Esophagus mucosa (tissue), 1 donor: Measurements from ENCODE around the gene DIPK1C. TPM values are rescaled to one million over a fixed set of nuclear protein-coding genes. Genes with fewer than 3 reads are reported as not detected.

Experiments
- ATAC-seq: fragments of 200-7000 bp; cut with Tn5 transposase; one replicate; pipeline ENCODE4 v1.9.1; 2020
- total RNA-seq: library from RNA; stranded (reverse); gene quantifications from one replicate; pipeline ENCODE4 v1.2.4, GENCODE V29; 2023
- donor health status: DM: yes; HTN: yes; CAD: no.

Gene DIPK1C
- total RNA-seq, 1 donor from 2014 or later: not detected

DNA sequence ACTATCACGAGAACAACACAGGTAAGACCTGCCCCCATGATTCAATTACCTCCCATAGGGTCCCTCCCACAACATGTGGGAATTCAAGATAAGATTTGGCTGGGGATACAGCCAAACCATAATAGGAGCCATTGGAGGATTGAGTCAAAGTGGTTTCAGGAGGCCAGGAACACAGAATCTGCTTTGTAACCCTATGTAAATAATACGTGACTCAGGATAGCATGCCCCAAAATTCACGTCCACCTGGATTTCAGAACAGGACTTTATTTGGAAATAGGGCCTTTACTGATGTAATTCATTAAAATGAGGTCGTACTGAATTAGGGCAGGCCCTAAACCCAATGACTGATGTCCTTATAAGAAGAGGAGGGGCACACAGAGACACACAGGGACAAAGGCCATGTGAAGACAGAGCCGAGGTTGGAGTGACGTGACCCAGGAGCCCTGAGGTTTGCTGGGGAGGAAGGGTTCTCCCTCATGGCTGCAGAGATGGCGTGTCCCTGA is 23.1 kb upstream of the DIPK1C start:
- no peak for ATAC-seq

DNA sequence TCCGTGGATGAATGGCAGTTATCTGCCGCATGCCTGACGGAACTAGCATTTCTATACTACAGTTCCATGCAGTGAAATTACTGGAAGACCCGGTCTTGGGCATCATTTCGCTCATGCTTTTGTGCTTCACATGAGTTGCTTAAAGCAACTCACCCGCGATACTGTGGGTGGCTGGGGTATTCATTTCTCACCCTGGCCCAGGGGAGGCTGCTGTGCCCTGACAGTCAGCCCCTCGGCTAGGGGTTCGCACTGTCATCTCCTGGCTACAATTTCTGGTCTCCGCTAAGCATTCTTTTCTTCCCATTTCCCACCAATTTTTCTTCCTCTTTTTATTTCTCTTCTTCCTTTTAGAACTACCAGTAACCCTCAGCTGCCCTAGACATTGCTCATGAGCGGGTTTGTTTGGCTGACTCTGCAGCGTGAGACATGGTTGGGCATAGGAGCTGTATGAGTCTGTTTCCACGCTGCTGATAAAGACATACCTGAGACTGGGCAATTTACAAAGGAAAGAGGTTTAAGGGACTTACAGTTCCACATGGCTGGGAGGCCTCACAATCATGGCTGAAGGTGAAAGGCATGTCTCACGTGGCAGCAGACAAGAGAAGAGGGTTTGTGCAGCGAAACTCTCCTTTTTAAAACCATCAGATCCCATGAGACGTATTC is 22.5 kb upstream of the DIPK1C start:
- no peak for ATAC-seq

DNA sequence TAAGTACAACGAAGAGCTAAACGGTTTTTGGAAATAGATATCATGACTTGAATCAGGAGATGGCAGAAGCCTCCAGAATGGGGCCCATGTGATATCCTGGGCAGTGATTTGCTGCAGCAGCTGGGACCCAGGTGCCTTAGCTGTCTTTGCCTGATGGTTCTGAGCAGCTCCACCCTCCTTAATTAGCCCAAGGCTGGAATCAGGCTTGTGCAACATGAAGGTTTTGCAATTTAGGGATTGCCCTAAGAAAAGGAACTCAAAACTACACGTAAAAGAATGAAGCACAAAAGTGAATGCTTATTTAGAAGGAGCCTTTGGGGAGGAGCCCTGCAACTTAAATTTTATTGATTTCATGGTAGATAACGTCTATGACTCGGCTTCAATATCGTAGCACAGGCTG is 21.8 kb upstream of the DIPK1C start:
- peak; percentile 81 for ATAC-seq

DNA sequence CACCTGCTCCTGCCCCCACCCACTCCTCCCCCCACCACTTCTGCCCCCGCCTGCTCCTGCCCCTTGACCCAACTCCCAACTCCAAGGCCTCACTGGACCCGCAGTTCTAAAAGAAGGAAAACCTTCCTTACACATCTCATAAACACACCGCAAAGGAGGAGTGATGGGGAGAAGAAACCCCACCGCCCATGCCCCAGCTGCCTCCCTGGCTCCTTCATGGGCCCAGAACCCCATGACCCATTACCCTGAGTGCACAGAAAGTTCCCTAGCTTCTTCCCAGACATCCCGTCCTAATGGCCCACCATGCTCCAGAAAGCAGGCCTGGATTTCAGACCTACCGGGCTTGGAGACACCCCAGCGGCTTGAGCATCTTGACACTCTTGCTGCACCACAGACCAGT is 21.2 kb upstream of the DIPK1C start:
- no peak for ATAC-seq

DNA sequence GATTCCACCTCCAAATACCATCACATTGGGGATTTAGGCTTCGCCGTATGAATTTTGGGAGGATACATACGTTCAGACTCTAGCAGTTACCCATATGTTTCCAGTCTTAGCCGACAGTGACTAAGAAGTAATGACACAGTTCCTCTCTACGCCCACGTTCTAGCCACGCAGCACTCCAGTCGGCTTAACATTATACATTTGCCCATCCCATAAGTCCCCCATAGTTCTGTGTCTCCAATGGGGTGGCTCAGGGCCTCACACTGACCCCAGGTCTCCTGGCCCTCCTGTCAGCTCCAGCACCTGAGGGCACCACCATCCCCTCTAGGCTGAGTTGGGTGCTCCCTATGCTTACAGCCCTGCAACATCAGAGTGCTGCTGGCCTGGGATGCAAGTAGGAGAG is 20.7 kb upstream of the DIPK1C start:
- no peak for ATAC-seq

DNA sequence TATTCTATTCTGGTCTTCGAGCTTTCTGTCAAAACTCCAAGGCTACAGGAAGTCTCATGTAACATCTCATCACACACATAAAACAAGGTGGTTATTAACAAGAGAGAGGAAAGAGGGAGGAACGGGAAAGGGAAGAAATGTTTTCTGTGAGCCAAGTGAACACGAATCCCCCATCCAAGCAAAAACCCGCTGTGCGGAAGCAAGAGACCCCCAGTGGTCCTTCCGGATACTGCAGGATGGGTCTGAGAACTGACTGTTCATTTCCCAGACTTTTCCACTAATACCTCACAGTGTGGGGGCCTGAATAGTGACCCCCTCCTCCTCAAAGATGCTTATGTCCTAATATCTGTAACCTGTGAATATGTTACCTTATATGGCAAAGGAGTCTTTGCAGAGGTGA is 19.0 kb upstream of the DIPK1C start:
- no peak for ATAC-seq

DNA sequence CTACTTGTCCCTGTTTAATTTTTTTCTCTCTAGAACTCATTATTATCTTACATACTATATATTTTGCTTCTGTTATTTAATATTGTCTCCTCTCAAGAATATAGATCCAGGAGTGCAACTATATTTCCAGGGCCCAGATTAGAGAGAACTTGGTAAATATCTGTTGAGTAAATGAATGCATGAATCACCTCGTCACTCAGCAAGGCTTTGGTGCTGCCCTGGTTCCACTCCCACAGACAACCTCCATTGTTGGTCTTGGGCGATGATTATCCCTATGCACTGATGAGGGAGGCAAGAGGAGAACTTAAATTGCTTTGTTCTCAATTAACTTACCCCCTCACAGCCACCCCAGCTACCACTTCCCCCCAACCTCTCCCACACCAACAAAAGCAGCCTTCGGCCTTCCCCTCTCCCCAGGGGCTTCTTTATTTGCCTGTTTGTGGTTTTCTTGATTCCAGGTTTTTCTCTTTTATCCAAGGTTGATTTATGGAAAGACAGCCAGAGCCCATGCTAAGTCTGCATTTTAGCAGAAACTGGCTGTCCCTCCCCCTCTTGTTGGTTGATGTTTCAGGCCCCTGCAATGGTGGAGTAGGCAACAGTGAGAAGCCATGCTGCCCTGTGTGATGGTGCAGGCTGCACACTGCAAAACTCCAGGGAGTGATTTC is 17.0 kb upstream of the DIPK1C start:
- no peak for ATAC-seq

DNA sequence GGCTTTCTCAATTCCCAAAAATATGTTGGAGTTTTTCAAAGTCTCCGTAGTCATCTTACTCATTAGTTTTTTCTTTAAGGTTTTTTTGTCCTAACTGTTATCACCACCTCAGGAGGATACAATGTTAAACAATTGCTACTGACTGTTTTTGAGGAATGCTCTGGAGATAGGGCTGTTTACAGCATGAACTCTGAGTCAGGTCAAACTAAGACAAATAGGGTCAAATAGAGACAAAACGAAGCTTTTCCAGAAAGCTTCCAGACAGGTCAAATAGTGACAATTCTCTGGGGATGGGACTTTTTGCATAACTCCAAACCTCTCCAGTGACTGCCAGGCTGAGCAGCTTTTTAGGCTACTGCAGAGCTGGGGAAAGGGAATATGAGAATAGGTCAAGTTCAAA is 15.2 kb upstream of the DIPK1C start:
- ATAC-seq: no peak

DNA sequence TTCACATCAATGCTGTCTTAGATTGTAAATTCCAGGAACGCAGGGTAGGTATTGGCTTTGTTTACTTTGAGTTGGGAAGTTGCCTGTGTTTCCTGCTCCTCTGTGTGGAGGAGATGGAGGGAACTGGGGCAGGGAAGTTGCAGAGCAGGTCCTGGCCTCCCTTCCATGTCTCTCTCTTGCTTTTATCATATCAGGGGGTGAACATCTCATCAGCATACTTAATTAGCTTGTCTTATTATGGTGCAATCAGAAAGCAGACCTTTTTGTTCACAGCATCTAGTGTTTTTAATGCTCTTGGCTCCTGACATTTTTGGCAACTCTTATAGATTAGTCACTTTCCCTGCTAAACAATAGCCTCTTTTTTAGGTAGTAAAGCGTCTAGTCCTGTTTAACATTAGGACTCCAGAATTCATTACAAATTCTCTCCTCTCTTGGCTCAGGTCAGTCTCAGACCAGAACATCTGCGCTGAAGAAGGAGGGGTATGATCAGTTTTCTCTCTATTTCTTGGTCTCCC is 11.5 kb upstream of the DIPK1C start:
- ATAC-seq: peak; percentile 81

DNA sequence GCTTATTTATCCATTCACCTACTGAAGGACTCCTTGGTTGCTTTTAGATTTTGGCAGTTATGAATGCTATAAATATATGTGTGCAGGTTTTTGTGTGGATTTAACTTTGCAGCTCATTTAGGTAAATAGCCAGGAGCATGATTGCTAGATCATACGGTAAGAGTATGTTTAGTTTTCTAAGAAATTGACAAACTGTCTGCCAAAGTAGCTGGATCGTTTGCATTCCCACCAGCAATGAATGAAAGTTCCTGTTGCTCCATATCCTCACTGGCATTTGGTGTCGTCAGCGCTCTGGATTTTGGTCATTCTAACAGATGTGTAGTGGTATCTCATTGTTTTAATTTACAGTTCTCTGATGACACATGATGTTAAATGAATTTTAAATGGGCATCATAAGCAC is 8.7 kb upstream of the DIPK1C start:
- no peak for ATAC-seq

DNA sequence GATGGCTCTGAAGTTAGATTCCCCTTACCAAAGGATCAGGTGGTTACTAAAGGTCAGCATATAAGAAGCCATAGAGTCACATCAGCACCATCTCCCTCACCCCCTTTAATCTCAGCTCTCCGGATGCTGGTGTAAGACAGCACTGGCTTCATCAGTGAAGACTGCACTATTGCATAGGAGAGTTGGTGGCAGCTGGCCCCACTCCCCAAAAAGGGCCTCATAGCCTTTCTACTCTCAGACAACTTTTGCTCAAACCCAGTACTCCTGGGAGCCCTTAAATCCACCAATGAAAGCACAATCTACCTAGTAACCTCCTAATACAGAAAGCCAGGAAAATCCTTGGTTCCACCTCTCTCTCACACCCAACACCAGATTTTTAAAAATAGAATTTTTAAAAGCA is 6.9 kb upstream of the DIPK1C start:
- ATAC-seq: no peak

DNA sequence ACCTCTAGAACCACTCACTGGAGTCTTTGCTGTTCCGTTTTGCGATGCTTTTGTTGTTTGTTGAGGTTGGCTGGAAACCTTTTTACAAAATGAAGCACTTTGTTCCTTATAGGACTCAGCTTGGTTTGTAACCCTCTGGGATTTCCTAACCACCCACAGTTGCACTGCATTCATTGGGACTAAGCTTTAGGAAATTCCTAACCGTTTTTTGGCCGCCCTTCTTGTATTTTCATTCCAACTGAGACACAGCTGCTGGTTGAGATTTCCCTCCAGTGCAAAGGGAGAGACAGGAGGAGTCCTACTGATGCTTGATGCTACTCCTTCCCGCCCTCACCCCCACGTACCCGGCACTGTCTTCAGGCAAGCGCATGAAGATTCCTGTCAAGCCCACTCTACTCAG is 6.1 kb upstream of the DIPK1C start:
- no peak for ATAC-seq

DNA sequence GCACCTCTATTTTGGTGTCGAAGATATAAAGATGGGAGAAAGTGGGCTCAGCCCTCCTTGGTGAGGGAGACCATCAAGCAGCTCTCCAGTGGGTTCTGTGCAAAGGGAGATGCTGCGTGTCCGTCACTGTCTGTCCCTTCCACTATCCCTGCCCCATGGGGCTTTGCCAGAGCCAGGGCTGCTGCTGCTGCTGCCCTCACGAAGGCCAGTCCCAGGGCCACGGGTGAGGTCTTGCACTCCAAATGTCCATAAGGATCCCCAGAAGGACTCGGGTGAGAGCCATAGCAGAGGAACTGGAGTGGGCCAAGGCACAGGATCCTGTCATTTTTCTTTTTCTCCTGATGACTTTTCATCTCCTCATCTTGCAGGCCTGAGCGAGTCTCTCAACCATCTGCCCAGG is 3.7 kb upstream of the DIPK1C start:
- ATAC-seq: no peak

DNA sequence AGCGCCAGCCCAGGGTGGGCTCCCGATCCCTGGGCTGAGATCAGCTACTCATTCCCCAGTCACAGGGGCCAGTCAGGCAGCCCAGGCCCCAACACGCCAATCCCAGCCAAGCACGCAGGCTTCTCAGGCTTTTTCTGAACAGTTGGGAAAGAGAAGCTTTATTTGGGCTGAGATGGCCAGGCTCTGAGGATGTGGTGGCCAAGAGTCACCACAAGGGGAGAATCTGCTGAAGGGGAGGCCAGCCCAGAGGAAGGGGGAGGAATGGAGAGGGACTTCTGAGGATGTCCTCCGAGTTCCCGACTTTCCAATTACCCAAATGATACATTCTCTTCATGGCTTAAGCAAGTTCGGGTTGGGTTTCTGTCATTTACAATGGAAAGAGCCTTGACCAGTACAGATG is 2.8 kb upstream of the DIPK1C start:
- ATAC-seq: no peak

DNA sequence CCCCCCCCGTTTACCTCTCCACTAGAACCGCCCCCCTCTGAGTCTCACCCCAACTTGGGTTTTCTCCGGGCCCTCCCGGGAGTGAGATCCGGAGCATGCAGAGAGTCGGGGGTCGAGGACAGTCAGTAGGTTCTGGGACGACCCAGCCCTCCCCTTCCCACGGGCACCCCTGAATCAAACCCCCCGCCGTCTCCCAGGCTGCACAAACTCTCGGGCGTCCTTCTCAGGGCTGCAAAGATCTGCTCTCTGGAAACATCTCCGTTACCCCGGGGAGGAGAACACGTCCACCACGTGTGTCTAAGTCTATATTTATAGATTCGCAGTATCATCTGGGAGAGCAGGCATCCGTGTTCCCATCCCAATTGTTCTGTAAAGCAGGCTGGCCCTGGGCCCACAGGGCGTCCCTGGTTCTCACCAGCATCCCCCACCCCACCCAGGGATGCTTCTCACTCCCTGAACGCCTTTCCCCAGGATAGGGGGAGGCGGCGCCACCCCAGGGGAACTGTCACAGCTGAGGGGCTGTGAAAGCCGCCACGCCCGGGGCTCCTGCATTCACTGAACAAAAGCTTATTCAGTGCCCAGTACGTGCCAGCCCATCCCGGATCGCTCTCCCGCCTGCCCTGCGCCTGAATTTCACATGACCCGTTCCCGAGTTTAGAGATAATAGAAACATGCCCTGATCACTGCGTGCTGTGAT is 765 bp upstream of the DIPK1C start:
- ATAC-seq: no peak

DNA sequence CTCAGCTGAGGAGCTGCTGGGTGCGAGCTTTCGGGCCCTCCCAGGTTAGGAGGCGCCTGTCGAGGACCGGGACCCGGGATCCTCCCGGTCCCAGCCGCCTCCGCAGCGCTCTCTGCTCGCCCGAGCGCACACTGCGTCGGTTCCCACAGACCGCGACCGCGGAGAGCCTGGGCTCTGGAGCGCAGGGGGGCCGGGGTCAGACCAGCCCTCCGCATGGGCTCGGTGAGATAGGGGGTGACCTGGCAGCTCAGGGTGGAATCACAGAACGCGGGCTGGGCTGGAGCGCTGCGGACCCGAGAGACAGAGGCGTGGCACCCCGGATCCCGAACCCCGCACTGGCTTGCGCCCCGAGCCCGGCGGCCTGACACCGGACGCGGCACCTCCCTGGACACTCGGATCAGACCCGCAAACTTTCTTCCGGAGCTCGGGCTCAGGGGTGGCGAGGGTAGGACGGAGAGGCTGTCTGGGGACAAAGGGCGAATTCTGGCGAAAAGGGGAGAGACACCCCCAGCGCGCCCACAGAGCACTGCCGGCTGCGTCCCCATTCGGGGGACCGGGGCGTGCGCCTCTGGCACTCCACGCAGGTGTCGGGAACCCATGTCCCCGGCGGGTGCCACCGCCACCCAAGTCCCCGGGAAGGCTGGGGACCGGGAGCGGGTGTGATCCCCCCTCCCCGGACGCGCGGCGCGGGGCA is 612 bp downstream of the DIPK1C start:
- ATAC-seq: peak; percentile 24

DNA sequence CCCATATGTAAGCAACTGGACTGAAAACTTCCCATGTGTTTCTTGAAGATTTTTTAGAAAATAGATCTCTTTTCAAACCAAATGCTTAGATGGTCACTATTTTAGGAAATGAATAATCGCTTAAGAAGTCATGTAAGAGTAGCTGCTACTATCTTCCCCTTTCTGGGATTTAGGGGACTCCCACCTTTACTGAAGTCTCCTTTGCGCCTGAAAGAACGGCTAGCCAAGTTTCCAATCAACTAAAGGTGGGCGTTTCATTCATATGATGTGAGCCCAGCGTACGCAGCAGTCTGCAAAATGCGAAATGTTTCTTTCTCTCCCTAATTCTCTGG is 1.1 kb downstream of the DIPK1C start:
- no peak for ATAC-seq

DNA sequence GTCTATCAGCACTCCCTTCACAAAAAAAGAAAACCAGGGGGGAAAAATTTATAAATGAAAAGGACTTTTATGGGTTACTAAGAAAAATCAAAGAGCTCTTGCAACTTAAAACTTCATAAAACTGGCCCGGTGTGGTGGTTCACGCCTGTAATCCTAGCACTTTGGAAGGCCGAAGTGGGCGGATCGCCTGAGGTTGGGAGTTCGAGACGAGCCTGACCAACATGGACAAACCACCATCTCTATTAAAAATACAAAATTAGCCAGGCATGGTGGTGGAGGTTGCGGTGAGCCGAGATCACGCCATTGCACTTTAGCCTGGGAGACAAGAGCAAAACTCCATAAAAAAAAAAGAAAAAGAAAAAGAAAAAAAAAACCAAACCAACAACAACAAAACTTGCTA is 1.7 kb downstream of the DIPK1C start:
- no peak for ATAC-seq

DNA sequence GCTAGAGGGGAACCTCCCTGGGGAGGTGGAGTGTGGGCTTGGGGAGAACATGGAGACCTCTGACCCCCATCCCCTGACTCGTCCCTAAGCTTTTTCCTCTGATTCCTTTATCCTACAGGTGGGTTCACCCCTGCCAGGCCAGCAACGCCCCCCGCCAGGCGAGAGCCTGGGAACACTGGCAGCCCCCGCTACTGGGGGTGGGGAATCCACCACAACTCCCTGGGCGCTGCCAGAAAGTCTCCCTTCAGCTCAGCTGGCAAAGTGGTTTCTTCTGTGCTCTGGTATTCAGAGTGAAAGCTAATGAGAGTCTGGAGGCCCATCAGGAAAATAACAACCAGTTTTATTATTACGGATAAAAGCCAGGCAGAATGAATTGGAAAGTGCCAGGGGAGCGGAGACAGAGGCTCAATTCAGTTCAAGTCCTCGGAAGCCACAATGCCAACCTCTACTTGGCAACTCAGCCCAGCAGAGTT is 2.8 kb downstream of the DIPK1C start:
- peak; percentile 20 for ATAC-seq

DNA sequence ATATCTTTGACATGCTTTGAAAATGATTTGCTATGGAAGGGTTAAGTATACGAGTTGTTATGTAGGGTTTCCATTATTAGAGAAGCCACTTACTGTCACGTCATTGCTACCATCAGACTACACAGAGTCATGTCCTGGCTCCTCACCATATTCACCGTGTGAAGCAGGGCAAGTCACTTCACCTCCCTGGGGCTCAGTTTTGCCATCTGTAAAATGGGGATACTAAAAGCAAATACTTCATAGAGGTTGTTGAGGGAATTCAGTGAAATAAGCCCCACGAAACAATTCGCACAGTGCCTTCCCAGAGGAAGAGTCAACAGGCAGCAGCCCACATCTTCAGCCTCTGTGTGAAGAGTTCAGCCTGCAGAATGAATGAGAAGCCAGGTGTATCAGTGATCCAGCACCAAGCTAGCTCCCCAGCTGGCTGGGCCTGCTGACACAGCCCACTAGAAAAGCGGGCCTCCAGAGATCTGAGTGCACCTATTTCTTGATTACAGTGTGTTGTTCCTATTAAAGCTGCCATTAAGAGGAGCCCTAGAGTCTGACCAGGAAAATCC is 3.4 kb downstream of the DIPK1C start:
- ATAC-seq: no peak

DNA sequence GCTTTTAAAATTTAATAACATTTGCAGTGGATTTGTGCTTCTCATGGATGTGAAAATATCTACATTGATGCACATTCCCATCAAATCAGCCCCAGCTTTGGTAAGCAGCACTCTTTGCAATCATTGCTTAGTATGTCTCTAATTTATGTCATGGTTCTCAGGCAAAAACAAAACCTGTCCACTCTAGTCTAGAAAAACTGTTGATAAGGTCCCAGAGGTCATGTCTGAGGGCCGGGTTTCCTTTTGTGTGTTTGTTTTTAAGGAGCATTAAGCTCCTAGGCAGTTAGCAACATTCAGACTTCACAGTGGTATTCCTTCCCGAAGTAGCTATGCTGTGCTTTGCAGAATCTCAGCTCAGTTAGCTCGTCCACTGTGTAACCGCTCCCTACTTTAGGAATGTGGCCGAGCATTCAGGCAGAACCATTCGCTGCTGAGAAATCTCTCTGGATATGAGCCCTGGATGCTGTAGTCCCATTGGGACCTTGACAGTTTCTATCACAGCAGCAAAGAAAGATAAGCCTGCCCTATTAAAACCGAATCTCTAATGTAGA is 4.0 kb downstream of the DIPK1C start:
- no peak for ATAC-seq

DNA sequence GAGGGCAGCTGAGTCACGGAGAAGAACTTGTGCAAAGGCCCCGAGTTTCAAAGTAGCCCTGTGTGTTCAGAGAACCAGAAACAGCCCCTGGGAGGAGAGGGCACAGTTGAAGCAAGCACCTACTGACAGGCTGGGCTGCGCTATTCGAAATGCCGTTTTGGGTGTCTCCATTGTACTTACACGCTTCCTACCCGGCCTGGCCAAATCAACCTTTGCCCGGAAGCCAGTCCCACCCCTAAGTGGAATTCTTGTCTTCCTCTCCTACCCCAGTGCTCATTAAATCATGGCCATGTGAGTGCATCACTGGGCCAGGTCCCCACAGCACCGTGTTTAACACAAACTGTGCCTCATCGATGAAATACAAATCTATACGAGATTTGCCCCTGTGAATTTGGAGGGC is 6.0 kb downstream of the DIPK1C start:
- no peak for ATAC-seq
